Stomach (tissue), 9 donors: ENCODE measurements around the gene POLR3E. TPM values are rescaled to one million over a fixed set of nuclear protein-coding genes. Genes with fewer than 3 reads are reported as not detected.

Experiments
- DNase-seq, 2 donors: peaks; one replicate each; pipeline versions ENCODE4 v3.0.0 to v3.0.0-alpha.2; 2013 to 2019
- H3K27ac ChIP-seq, 5 donors: fragments of 200-600 bp in 4 of 5; sonication (generic) in 4 of 5; one replicate each; pipeline ENCODE4 v1.5.1; 2013 to 2019; ENCODE audit warnings: mild to moderate bottlenecking in 1 of 5, moderate library complexity in 1 of 5
- H3K27me3 ChIP-seq, 3 donors: fragments of 200-600 bp; sonication (generic); one replicate each; pipeline ENCODE4 v1.5.1; 2017 to 2019; ENCODE audit warnings: mixed run types in 1 of 3
- H3K36me3 ChIP-seq, 4 donors: fragments of 200-600 bp; sonication (generic); 1 replicate in 3 of 4; 2 replicates in 1 of 4; pipeline ENCODE4 v1.5.1; 2016 to 2019
- H3K4me1 ChIP-seq, 4 donors: fragments of 200-600 bp; sonication (generic); one replicate each; pipeline ENCODE4 v1.5.1; 2016 to 2019
- H3K4me3 ChIP-seq, 4 donors: fragments of 200-600 bp; sonication (generic) in 3 of 4; one replicate each; pipeline ENCODE4 v1.5.1; 2016 to 2019; ENCODE audit warnings: mild to moderate bottlenecking in 1 of 4
- H3K9me3 ChIP-seq, 4 donors: fragments of 200-600 bp; sonication (generic); one replicate each; pipeline ENCODE4 v1.5.1; 2016 to 2019
- EP300 ChIP-seq: sonication (generic); formaldehyde crosslinking; IDR thresholded peaks from one replicate; pipeline ENCODE4 v1.6.1; 2017; ENCODE audit warnings: antibody characterized with exemption
- POLR2A ChIP-seq, 4 donors: fragments of 450-650 bp; IDR thresholded peaks; one replicate each; pipeline ENCODE4 v1.6.1; 2016; ENCODE audit warnings: antibody characterized with exemption in 4 of 4, control low read depth in 2 of 4, mild to moderate bottlenecking in 1 of 4, moderate library complexity in 1 of 4
- POLR2AphosphoS5 ChIP-seq, 3 donors: sonication (generic); formaldehyde crosslinking; IDR thresholded peaks; one replicate each; pipeline ENCODE4 v1.6.1; 2016; ENCODE audit warnings: antibody characterized with exemption in 3 of 3
- WGBS, 5 donors: extraction: QIAGEN DNeasy Blood & Tissue Kit in 3 of 5; methylation state at CpG; one replicate each; pipeline versions ENCODE4 v1.1.5 to v1.1.7; 2013 to 2018; 5-methylcytosine and 5-hydroxymethylcytosine counted together
- intact Hi-C: fragments of 100-400 bp; cut with DNase I; formaldehyde crosslinking; loops from one replicate; pipeline ENCODE4 v1.15.1; 2023; ENCODE audit warnings: low total_unique reads
- polyA plus RNA-seq, 3 donors: library from polyadenylated mRNA; stranded (reverse); fragments of 200-250 nt; gene quantifications; one replicate each; pipeline ENCODE4 v1.2.3, GENCODE V29; 2013
- total RNA-seq, 5 donors: library from RNA; depleted of rRNA; stranded (reverse); fragments of >200 nt; gene quantifications; one replicate each; pipeline versions ENCODE4 v1.1.0 to v1.2.3, GENCODE V29; 2014 to 2016
- TF ChIP-seq, protein P1 (sequence below), 7 experiments: fragments of 450-650 bp in 4 of 7; fragments of 200-600 bp in 3 of 7; sonication (generic) in 3 of 7; IDR thresholded peaks; one replicate each; pipeline ENCODE4 v1.5.1; 2016 to 2019; ENCODE audit warnings: antibody characterized with exemption in 7 of 7, control low read depth in 2 of 7, mild to moderate bottlenecking in 1 of 7
- donor health status: healthy with polysubstance abuse.
- donor health status: Bipolar disorder and iron deficiency.
- donor health status: healthy.

Gene POLR3E
- total and polyA plus RNA-seq, 8 donors, result 13.1 to 99.1 (median 51.9) TPM

DNA sequence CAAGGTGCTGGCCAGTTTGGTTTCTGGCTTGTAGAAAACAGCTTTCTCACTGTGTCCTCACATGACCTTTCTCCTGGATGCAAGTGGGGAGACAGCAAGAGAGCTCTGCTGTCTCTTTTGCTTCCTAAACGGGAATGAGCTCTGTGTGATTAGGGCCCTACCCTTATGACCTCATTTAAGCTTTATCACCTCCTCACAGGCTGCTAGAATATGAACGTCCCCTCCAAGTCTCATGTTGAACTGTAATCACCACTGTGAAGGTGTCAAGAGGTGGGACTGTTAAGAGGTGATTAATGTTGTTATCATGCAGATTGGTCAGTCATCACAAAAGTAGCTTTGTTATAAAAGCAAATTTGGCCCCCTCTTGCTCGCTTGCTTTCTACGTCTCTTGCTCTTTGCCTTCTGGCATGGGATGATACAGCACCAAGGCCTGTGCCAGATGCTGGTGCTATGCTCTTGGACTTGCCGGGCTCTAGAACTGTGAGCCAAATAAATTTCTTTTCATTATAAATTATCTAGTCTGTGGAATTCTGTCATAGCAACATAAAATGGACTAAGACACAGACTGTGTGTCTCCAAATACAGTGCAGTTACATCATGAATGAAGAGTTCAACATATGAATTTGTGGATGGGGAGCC, 14.8 kb upstream of the POLR3E start:
- WGBS, 5 donors, result 69 to 86% (median 80%) methylated on average over 5 of the region's 5 CpGs
- H3K4me1 ChIP-seq, result peaks cover 0 to 16% (median 2%) of the 10 kb centered on the region in 4 donors

DNA sequence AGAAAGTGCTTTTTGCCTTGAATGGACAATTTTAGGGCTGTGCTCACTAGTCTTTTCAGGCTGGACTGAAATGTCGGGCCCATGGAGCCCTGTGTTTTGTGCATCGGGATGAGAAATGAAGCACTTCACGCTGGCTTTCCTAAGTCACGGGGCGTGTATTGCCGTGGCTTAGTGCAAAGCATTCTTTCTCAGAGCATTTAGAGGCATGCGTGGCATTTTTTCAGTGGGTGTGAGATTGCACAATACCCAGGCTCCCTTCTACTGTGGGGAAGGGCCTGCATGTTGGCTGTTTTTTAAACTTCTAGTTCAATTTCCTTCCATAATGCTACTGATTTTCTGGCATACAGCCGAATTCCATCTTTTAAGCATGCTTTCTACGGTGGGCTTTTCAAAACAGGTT, 12.6 kb upstream of the POLR3E start:
- H3K4me3 ChIP-seq, result no peak overlapping the region
- intact Hi-C loops, result no loop called here
- no peaks in the 10 kb centered on the region for H3K27me3 ChIP-seq
- peaks cover 46 to 79% (median 70%) of the 10 kb centered on the region in 4 donors for H3K36me3 ChIP-seq
- no peak overlapping the region for H3K27ac ChIP-seq
- WGBS, 5 donors, result 88 to 92% (median 92%) methylated on average over 9 of the region's 9 CpGs
- H3K9me3 ChIP-seq, result no peaks in the 10 kb centered on the region
- TF ChIP-seq, protein P1, sequence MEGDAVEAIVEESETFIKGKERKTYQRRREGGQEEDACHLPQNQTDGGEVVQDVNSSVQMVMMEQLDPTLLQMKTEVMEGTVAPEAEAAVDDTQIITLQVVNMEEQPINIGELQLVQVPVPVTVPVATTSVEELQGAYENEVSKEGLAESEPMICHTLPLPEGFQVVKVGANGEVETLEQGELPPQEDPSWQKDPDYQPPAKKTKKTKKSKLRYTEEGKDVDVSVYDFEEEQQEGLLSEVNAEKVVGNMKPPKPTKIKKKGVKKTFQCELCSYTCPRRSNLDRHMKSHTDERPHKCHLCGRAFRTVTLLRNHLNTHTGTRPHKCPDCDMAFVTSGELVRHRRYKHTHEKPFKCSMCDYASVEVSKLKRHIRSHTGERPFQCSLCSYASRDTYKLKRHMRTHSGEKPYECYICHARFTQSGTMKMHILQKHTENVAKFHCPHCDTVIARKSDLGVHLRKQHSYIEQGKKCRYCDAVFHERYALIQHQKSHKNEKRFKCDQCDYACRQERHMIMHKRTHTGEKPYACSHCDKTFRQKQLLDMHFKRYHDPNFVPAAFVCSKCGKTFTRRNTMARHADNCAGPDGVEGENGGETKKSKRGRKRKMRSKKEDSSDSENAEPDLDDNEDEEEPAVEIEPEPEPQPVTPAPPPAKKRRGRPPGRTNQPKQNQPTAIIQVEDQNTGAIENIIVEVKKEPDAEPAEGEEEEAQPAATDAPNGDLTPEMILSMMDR (IDR thresholded peaks at IDR 0.05), result no peak
- TF ChIP-seq POLR2A (IDR thresholded peaks at IDR 0.05) (no peak), POLR2AphosphoS5 (IDR thresholded peaks at IDR 0.05) (no peak), EP300 (no peak)
- no peak for DNase-seq
- H3K4me1 ChIP-seq, result no peaks in the 10 kb centered on the region

More for the DNA sequence above, 14.8 kb upstream of the POLR3E start:
- no peaks in the 10 kb centered on the region for H3K27me3 ChIP-seq
- intact Hi-C loops, result no loop called here
- peaks cover 51 to 93% (median 88%) of the 10 kb centered on the region in 4 donors for H3K36me3 ChIP-seq
- no peak for DNase-seq
- no peak overlapping the region for H3K27ac ChIP-seq
- H3K9me3 ChIP-seq, result no peaks in the 10 kb centered on the region
- TF ChIP-seq EP300, result no peak
- TF ChIP-seq POLR2AphosphoS5 (IDR thresholded peaks at IDR 0.05), result no peak
- TF ChIP-seq, protein P1 (IDR thresholded peaks at IDR 0.05), result no peak
- TF ChIP-seq POLR2A (IDR thresholded peaks at IDR 0.05), result no peak
- H3K4me3 ChIP-seq, result no peak overlapping the region

DNA sequence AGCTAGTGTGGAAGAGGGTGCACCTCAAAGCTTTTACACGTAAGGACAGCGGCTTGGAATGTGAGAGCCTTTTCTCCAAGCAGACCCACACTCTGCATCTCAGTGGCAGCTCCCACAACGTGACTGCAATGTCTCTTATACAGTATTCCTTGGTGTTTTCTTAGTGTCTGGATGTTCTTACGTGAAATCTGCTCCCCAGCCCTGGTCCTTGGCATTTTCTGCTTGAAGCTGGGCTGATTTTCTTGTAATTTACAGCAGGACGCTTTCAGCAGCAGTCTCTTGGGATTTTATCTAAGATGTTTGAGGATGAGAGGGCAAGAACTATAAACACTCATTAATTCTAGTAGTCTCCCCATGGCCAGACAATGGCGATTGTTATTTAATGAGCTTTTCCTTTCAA, 12.1 kb upstream of the POLR3E start:
- Histone ChIP-seq H3K27me3 (no peaks in the 10 kb centered on the region), H3K36me3 (peaks cover 44 to 74% (median 66%) of the 10 kb centered on the region in 4 donors), H3K27ac (no peak overlapping the region), H3K4me3 (no peak overlapping the region), H3K9me3 (no peaks in the 10 kb centered on the region), H3K4me1 (no peaks in the 10 kb centered on the region)
- WGBS, 5 donors, result 86 to 92% (median 88%) methylated on average over 6 of the region's 6 CpGs
- TF ChIP-seq, protein P1 (IDR thresholded peaks at IDR 0.05), result no peak
- TF ChIP-seq POLR2AphosphoS5 (IDR thresholded peaks at IDR 0.05) (no peak), EP300 (no peak), POLR2A (IDR thresholded peaks at IDR 0.05) (no peak)
- DNase-seq, result no peak
- intact Hi-C loops, result no loop called here

DNA sequence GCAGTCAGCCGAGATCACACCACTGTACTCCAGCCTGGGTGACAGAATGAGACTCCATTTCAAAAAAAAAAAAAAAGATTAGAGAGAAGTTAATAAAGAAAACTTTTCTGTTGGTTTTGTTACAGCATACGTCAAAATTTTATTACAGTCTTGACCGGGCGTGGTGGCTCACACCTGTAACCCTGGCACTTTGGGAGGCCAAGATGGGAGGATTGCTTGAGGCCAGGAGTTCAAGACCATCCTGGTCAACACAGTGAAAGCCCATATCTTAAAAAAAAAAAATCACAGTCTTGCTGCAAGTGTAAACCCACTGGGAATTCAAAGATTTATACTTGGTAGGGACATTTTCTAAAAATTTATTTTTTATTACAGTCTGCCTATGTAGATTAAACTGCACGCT, 6.2 kb upstream of the POLR3E start:
- DNase-seq, result no peak
- Histone ChIP-seq H3K4me3 (no peak overlapping the region), H3K4me1 (peaks cover under 1 to 2% (median under 1%) of the 10 kb centered on the region in 4 donors), H3K36me3 (peaks cover 0 to 16% (median 9%) of the 10 kb centered on the region in 4 donors), H3K9me3 (no peaks in the 10 kb centered on the region), H3K27me3 (no peaks in the 10 kb centered on the region), H3K27ac (no peak overlapping the region)
- TF ChIP-seq POLR2A (IDR thresholded peaks at IDR 0.05), result no peak
- TF ChIP-seq, protein P1 (IDR thresholded peaks at IDR 0.05), result no peak
- TF ChIP-seq POLR2AphosphoS5 (IDR thresholded peaks at IDR 0.05), result no peak
- no peak for TF ChIP-seq EP300
- 85 to 94% (median 93%) methylated on average over 5 of the region's 5 CpGs for WGBS, 5 donors
- intact Hi-C loops, result no loop called here
